Non-pigmented ciliary epithelial cell (primary cell): Measurements from ENCODE around the gene AGFG1.

ENCODE experiments used
- DNase-seq: peaks from one replicate; pipeline ENCODE4 v3.0.0-alpha.2; 2010; ENCODE audit warnings: low read depth

AGFG1 gene

DNA sequence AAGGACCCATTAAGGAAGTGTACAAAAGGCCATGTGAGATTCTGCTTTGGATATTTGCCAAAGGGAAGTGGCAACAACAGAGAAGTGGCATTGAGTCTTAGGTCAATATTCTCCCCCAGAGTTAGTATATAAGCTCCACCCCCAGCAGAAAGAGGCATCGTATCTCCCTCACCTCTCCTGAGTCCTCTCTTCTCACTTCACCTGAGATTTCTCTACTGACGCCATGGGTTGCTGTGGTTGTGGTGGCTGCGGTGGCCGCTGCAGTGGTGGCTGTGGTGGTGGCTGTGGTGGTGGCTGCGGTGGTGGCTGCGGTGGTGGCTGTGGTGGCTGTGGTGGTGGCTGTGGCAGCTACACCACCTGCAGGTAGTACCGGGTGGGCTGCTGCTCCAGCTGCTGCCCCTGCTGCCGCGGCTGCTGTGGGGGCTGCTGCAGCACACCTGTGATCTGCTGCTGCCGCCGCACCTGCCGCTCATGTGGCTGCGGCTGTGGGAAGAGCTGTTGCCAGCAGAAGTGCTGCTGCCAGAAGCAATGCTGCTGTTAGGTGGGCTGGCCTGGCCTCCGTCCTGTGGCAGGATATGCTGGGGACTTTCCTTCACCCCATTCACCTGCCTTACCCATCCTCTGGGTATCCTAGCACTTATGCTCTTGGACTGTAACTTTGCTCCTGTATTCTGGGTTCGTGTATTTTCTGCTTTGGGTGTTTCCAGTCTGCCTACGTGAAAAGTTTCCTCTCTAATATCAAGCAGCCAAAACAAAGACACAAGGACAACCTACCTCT lies 136.8 kb downstream of the AGFG1 start:
- DNase-seq = no peak

GRCh38 chr2:227610123-227610522 lies 138.2 kb downstream of the AGFG1 start:
- no peak for DNase-seq
